NCI-H1436 treated with DMSO at 0.1 percent for 48 hours (cell line): Measurements from ENCODE around the gene NDUFAF3.
"Not testable (repeated sequence)": the region's sequence is repeated elsewhere in the genome, so short reads cannot be mapped to it uniquely, and the experiment has no call there.

Experiments
- DNase-seq: peaks from one replicate; lab custom pipeline; 2025; lab: John Stamatoyannopoulos, UW

NDUFAF3 gene

DNA sequence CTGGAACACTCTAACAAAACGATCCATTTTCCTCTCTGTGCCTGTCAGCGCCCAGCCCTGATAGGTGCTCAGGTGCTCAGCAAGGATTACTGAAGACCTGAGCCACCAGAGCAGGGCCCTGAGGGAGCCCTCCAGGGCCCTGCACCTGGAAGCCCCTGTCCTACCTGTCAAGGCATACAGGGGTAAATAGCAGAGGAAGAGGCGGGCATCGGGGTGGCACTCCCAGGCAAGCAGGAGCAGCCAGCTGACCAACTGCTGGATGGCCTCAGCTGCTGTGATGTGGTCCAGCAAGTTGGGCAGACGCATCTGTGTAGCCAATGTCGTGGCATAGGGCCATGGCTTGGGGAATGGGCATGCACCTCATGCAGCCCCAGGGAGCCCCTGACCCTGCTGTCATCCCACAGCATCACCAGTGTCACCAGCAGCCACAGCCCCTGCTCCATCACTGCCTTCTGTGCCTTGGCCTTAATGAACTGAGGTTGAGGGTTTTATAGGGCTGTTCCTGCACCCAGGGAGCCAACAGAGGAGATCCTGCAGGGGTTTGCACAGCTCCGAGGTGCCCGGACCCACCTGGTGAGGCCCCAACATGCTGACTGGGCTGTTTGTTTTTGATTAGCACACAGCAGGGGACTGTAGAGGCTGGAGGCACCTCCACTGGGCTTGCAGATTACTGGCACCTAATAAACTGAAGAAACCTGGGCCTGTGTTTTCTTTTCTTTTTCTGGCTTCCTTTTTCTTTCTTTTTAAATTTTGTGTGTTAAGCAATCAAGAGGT lies 22.6 kb upstream of the NDUFAF3 start:
- no peak for DNase-seq

DNA sequence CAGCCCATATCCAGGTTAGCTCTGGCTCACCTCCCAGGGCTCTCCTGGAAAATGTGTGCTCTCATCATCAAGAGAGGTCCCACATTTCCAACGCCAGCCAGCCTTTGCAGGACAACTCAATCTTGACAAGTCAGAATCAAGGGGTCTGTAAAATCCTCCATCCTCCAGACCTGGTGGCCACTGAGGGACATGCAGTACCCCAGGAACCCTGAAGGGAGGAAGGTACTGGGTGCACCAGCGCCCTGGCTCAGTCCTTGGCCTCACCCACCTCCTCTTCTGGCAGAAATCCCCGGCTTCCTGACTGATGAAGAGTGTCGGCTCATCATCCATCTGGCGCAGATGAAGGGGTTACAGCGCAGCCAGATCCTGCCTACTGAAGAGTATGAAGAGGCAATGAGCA lies 20.8 kb upstream of the NDUFAF3 start:
- DNase-seq, result no peak

DNA sequence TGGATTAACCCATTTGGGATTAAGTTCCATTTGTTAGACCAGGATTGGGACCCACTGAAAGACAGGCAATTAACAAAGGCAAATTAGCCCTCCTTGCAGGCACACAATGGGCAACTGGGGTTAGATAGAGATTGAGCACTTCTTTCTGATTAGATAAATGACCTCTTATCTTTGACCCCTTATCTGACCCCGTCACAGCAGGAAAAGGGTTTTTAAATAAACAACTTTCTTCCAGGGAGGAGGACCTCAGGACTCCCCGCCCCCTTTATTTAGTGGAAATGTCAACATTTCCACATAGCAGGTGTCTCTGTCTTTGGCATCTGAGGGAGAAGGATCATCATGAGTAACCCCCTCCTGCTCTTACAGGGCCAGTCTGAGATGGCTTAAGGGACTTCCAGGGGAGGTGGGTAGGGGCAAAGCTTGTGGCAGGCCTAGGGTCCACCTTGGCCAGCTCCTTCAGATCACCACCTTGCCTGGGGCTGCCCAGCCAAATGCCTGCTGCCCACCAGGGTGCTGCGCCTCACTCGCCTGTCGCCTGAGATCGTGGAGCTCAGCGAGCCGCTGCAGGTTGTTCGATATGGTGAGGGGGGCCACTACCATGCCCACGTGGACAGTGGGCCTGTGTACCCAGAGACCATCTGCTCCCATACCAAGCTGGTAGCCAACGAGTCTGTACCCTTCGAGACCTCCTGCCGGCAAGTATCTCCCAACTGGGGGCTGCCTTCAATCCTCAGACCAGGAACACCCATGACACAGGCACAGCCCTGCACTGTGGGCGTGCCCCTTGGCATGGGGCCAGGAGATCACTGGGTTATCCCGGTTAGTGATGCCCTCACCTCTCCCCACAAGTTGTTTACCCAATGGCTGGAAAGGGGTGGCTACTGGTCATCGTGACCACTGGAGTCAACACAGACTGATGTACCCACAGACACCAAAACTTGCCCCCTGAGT lies 17.3 kb upstream of the NDUFAF3 start:
- DNase-seq, result no peak

DNA sequence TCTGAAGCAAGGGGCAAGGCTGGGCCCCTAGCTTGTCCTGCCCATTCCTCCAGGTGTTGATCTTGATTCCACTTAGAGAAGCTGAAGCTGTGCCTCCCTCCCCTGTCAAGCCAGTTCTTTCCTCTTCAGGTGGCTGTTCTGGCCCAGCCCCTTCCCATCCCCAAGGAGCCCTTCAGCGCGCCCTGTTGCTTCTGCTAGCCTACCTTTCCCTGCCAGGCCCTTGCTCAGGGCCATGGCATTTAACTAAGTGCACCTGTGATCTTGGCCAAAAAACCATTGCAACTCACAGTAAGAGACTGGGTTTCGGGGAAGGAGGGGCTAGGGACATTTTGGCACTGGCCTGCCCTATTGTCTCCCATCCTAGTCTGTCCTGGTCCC lies 16.6 kb upstream of the NDUFAF3 start:
- DNase-seq, result no peak

DNA sequence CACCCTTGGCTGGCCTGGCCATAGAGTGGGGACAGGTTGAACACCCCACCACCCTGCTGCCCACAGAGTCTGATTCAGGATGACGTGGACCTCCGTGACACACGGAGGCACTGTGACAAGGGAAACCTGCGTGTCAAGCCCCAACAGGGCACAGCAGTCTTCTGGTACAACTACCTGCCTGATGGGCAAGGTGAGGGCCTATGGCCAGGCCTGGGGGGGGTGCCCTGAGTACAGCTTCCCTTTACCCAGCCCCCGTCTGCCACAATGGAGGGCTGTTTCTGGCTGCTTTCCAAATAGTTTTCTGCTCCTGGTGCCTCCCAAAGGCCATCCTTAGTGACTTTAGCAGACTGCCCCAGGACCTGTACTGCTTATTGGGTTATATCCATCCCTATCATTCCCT lies 15.9 kb upstream of the NDUFAF3 start:
- DNase-seq, result no peak

DNA sequence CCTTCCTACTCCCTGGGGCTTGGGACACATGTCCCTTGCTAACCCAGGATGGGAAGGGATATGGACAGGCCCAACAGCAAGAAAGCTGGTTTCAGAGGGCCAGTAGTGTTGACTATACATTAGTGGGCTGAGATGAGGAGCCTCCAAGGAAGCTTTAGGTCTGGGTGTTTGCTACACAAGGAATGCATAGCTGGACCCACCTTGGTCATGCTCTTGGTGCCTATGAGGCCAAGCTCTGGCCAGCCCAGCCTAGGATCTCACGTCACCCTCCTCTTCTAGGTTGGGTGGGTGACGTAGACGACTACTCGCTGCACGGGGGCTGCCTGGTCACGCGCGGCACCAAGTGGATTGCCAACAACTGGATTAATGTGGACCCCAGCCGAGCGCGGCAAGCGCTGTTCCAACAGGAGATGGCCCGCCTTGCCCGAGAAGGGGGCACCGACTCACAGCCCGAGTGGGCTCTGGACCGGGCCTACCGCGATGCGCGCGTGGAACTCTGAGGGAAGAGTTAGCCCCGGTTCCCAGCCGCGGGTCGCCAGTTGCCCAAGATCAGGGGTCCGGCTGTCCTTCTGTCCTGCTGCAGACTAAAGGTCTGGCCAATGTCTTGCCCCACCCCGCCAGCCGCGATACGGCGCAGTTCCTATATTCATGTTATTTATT lies 15.4 kb upstream of the NDUFAF3 start:
- no peak for DNase-seq

DNA sequence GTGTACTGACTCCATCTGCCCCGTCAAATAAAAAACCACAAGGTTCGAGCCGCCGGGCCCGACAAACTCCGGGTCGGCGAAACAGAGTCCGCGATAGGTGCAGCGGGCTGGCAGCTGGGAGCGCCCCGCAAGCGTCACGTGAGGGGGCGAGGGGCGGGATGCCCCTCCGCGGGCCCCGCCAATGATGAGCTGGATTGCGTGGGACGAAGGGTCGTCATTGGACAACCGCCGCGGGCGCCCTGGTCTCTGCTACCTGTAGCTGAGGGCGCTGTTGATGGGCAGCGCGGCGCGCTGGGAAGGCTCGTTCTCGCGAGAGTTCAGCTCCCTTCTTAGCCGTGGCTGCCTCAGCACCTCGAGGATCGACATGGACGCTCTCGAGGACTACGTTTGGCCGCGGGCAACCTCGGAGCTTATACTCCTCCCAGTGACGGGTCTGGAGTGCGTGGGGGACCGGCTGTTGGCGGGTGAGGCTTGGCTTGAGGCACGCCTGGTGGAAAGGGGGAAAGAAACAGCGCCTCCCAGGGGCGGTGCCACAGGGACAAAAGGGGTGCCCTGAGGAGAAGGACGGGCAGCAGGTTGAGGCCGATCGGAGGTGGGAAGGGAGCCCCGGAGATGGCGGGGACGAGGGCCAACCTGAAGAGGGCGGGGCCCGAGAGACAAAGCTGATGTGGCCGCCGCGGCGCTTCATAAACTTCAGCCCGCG lies 14.7 kb upstream of the NDUFAF3 start, which contains the start of gene WDR6:
WDR6 (plus strand) TSS at position 324 of the 703 bp plus-strand sequence; CDS start at position 365, 41 bp downstream.
- DNase-seq, result peak; percentile 61

DNA sequence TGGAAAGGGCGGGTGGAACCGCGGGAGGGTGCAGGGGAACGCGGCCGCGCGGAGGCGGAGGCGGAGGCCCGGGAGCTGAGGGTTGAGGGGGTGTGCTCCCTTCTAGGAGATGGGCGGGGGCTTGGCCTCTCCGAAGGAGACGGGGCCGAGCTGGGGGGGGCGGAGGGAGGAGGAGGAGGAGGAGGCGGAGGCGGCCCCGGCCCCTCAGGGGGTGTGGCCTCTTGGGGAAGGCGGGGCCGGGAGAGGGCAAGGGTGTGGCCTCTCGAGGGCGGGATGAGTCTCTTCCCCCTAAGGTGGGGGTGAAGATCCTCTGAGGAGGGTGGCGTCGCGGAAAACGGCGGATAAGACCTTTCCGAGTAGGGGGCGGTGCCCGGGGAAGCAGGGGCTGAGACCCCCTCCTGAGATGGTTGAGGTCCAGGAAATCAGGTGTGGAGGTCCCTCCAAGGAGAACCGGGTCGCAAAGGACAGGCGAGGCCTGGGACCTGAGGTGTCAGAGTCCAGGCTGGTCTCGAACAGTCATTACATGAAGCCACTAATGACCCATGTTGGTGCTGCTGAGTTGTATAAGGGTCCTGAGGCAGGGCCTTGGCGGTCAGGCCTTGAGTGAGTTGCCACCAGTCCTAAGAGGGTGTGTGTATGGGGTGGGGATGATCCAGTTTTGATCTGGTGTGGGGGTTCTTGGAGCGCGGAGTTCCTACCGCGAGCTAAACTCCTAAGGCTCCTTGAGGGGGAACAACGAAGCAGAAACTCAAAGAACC lies 14.0 kb upstream of the NDUFAF3 start:
- DNase-seq, result no peak

DNA sequence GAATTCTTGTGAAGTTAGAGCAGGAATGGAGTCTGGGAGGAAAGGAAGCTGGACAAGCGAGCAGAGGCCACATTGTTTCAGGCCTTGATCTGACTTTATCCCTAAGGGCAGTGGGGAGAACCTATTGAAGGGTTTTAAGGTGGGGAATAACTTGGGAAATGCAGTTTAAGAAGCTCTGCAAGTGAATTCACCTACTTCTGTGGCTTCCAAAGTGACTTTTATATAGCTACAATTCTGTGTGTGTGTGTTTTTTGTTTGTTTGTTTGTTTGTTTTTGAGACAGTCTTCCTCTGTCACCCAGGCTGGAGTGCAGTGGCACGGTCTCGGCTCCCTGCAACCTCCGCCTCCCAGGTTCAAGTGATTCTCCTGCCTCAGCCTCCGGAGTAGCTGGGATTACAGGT lies 13.3 kb upstream of the NDUFAF3 start:
- DNase-seq, result not testable (repeated sequence)

DNA sequence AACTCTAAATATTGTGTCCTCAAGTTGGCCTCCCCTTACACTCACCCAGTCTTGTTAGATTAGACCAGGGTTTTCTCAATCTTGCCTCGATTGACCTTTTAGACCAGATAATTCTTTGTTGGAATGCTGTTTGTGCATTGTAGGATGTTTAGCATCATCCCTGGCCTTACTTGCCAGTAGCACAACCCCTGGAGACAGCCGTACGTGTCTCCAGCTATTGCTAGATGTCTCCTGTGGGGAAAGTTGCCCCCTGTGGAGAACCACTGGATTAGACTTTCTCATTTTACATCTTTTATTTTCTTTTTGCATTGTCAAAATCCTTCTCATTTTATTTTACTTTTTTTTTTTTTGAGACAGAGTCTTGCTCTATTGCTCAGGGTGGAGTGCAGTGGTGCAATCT lies 12.5 kb upstream of the NDUFAF3 start:
- no peak for DNase-seq

DNA sequence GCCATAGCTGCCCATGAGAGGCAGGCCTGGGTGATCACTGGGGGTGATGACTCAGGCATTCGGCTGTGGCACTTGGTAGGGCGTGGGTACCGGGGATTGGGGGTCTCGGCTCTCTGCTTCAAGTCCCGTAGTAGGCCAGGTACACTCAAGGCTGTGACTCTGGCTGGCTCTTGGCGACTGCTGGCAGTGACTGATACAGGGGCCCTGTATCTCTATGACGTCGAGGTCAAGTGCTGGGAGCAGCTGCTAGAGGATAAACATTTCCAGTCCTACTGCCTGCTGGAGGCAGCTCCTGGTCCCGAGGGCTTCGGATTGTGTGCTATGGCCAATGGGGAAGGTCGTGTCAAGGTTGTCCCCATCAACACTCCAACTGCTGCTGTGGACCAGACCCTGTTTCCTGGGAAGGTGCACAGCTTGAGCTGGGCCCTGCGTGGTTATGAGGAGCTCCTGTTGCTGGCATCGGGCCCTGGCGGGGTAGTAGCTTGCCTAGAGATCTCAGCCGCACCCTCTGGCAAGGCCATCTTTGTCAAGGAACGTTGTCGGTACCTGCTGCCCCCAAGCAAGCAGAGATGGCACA lies 9.4 kb upstream of the NDUFAF3 start:
- no peak for DNase-seq

DNA sequence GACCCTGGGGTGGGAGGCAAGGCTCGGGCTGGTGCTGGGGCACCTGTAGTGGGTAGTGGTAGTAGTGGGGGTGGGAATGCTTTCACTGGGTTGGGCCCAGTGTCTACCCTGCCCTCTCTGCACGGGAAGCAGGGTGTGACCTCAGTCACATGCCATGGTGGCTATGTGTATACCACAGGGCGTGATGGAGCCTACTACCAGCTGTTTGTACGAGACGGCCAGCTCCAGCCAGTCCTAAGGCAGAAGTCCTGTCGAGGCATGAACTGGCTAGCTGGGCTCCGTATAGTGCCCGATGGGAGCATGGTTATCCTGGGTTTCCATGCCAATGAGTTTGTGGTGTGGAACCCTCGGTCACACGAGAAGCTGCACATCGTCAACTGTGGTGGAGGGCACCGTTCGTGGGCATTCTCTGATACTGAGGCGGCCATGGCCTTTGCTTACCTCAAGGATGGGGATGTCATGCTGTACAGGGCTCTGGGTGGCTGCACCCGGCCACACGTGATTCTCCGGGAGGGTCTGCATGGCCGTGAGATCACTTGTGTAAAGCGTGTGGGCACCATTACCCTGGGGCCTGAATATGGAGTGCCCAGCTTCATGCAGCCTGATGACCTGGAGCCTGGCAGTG lies 8.7 kb upstream of the NDUFAF3 start:
- DNase-seq, result no peak

DNA sequence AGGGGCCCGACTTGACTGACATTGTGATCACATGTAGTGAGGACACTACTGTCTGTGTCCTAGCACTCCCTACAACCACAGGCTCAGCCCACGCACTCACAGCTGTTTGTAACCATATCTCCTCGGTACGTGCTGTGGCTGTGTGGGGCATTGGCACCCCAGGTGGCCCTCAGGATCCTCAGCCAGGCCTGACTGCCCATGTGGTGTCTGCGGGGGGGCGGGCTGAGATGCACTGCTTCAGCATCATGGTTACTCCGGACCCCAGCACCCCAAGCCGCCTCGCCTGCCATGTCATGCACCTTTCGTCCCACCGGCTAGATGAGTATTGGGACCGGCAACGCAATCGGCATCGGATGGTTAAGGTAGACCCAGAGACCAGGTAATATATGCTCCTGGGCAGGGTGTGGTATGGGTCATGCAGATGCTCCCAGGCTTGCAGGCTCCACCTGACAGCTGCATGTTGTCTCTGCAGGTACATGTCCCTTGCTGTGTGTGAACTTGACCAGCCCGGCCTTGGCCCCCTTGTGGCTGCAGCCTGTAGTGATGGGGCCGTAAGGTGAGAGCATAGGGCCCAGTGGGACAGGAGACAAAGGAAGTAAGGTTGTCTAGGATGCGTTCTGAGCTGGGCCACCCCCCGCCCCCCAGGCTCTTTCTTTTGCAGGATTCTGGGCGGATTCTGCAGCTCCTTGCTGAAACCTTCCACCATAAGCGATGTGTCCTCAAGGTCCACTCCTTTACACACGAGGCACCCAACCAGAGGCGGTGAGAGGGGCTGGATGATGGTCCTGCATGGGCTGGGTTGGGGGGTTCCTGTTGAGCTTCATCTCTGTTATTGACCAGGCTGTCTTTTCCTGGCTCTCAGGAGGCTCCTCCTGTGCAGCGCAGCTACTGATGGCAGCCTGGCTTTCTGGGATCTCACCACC lies 7.9 kb upstream of the NDUFAF3 start:
- DNase-seq, result no peak

DNA sequence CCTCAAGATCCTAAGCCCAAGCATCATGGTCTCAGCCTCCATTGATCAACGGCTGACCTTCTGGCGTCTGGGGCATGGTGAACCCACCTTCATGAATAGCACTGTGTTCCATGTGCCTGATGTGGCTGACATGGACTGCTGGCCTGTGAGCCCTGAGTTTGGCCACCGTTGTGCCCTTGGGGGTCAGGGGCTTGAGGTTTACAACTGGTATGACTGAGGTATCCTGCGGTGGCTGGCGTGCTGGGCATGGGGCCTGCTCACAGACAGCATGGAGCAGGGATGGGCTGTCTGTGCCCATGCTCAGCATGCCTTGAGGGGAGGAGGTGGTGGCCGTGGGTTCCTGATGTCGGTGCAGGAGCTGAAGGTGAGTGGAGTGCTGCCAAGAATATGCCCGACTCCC lies 6.8 kb upstream of the NDUFAF3 start:
- no peak for DNase-seq

DNA sequence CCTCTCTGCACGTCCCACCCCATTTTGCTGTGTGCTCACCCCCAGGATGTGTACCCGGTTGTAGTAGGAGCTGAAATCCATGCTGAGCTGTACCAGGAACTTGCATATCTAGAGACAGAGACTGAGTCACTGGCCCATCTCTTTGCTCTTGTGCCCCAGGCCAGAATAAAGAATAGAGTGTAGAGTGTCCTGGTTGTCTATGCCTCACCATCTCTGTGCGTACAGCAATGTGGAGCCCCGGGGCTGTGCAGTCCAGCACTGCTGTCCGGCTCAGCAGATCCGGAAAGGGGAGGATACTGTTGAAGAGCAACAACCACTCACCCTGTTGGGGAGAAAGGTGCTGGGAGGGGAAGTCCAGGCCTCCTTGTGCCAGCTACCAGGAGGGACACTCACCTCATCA lies 6.2 kb upstream of the NDUFAF3 start:
- no peak for DNase-seq

DNA sequence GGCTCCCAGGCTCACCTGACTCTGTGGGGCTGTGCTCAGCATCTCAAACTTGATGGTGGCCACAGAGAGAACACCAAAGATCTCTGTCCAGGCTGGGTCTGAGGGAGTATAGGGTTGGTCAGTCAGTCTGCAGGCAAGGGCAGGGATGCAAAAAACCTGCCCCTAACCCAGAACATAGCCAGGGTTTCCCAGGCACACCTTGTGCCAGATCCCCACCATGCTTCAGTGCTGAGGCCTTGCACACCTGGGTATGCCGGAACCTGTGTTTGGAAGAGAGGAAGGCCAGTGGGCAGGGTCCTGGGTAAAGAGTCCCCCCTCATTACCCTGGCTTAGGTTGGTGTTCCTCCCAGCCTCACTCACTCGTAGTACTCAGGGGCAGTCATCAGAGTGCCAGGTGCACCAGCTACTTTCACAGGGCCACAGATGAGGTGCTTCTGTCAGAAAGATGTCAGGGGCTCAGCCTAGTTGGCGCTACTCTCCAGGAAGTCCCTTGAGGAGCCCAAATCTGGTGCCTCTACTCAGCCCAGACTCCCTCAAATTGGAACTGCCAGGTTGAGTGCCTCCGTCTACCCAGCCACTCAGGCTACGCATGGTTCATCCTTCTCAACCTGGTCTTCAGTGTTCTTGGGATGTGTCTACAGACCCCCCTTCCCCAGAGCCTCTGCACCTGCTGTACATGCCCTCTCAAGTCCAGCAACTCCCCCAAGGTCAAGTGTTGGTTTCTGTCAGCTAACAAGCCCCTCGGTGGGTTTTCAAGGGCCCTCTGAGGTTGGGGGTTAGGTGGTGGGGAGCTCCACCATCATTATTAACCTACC lies 5.3 kb upstream of the NDUFAF3 start:
- DNase-seq, result no peak

DNA sequence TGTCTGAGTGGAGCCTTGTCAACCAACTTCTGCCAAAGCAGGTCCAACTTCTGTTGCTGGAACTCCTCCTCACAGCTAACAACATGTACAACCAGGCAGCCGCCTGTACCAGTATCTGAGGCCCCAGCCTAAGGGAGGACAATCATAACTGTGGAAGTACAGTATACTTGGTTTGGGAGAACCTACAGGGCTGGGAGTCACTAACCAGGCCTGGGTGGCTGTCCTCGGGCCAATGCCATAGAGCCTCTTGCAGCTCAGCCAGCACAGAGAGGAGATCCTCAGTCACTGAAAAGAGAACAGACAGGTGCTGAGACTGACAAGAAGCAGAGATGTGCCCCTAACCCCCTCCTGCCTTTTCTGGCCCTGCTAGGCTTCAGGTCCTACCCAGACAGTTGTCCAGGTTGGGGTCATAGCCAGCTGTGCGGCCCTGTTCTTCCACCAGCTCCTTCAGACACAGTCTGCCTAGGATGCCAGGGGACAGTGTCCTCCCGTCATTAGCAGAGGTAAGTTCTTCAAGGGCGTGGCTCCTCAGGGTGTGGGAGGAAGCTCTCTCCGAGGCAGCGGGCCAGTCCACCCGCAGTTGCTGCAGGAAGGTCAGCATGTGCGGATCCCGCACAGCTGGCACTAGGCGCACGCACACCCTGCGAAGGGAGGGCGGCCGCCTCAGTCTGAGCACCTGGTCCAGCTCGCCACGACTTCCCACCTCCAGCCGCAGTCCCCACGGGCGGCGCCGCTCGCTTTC lies 4.5 kb upstream of the NDUFAF3 start:
- DNase-seq, result no peak
